OCI-LY1 (cell line): Measurements from ENCODE around the gene GPATCH8.

Source experiments
- H2AFZ ChIP-seq: fragments of 200-600 bp; sonication (generic), shearing (Covaris generic); 2 replicates; pipeline ENCODE4 v1.6.0; 2014; ENCODE audit warnings: antibody characterized with exemption, mild to moderate bottlenecking, low read length
- H3F3A ChIP-seq: fragments of 200-600 bp; sonication (generic), shearing (Covaris generic); 2 replicates; pipeline ENCODE4 v1.6.0; 2014; ENCODE audit warnings: mild to moderate bottlenecking, antibody characterized with exemption, low read length, moderate library complexity; ENCODE audit not compliant: insufficient read depth
- H3K27ac ChIP-seq: fragments of 200-600 bp; sonication (generic); 2 replicates; pipeline ENCODE4 v1.5.1; 2014; ENCODE audit warnings: low read length, mixed run types, mild to moderate bottlenecking, low read depth; ENCODE audit not compliant: poor library complexity, severe bottlenecking
- H3K27me3 ChIP-seq: fragments of 200-600 bp; sonication (generic); 2 replicates; pipeline ENCODE4 v1.6.0; 2014; ENCODE audit warnings: antibody characterized with exemption, mild to moderate bottlenecking, low read length, moderate library complexity; ENCODE audit not compliant: insufficient read depth
- H3K36me3 ChIP-seq: fragments of 200-600 bp; sonication (generic); 2 replicates; pipeline ENCODE4 v1.6.1; 2014; ENCODE audit warnings: mild to moderate bottlenecking, antibody characterized with exemption, low read length, moderate library complexity, mixed read lengths; ENCODE audit not compliant: insufficient read depth
- H3K4me1 ChIP-seq: fragments of 200-600 bp; sonication (generic); 2 replicates; pipeline ENCODE4 v1.5.1; 2014; ENCODE audit warnings: mild to moderate bottlenecking, low read length, moderate library complexity; ENCODE audit not compliant: insufficient read depth, severe bottlenecking
- H3K4me2 ChIP-seq: fragments of 200-600 bp; sonication (generic), shearing (Covaris generic); 2 replicates; pipeline ENCODE4 v1.6.1; 2014; ENCODE audit warnings: low read length
- H3K4me3 ChIP-seq: fragments of 200-600 bp; sonication (generic); 2 replicates; pipeline ENCODE4 v1.5.1; 2014; ENCODE audit warnings: low read length, low read depth, mild to moderate bottlenecking, mixed read lengths; ENCODE audit not compliant: poor library complexity, severe bottlenecking
- H3K79me2 ChIP-seq: fragments of 200-600 bp; shearing (Covaris generic); 2 replicates; pipeline ENCODE4 v1.6.1; 2016; ENCODE audit warnings: mixed run types, low read length, mixed read lengths; ENCODE audit not compliant: insufficient read depth
- H3K9ac ChIP-seq: fragments of 200-600 bp; sonication (generic), shearing (Covaris generic); 2 replicates; pipeline ENCODE4 v1.6.1; 2014; ENCODE audit warnings: mild to moderate bottlenecking, low read length, mixed read lengths
- H3K9me2 ChIP-seq: fragments of 200-600 bp; sonication (generic), shearing (Covaris generic); 2 replicates; pipeline ENCODE4 v1.6.1; 2014; ENCODE audit warnings: low read depth, mild to moderate bottlenecking, low read length, mixed read lengths
- H3K9me3 ChIP-seq: fragments of 200-600 bp; shearing (Covaris generic); 2 replicates; pipeline ENCODE4 v1.6.1; 2014; ENCODE audit warnings: low read length, mixed read lengths
- H4K20me1 ChIP-seq: fragments of 200-600 bp; sonication (generic), shearing (Covaris generic); 2 replicates; pipeline ENCODE4 v1.6.0; 2016; ENCODE audit warnings: mild to moderate bottlenecking, low read length; ENCODE audit not compliant: insufficient read depth
- CTCF ChIP-seq: fragments of 200-600 bp; sonication (generic), shearing (Covaris generic); IDR thresholded peaks from 2 replicates; pipeline ENCODE4 v1.5.1; 2017; ENCODE audit warnings: mild to moderate bottlenecking, antibody characterized with exemption, low read length, moderate library complexity, mixed read lengths
- EZH2 ChIP-seq: fragments of 200-600 bp; sonication (generic), shearing (Covaris generic); IDR thresholded peaks from 2 replicates; pipeline ENCODE4 v1.8.0; 2017; ENCODE audit warnings: borderline replicate concordance, mixed run types, mild to moderate bottlenecking, antibody characterized with exemption, low read length, moderate library complexity, mixed read lengths

GPATCH8 gene

GRCh38 chr17:44348234-44348987 is 154.8 kb downstream of the GPATCH8 start:
- no peaks in the 10 kb centered on the region for H3F3A ChIP-seq
- no peaks in the 10 kb centered on the region for H3K9me3 ChIP-seq
- no peak overlapping the region for H2AFZ ChIP-seq
- H3K9ac ChIP-seq, result no peak overlapping the region
- H4K20me1 ChIP-seq, result no peaks in the 10 kb centered on the region
- TF ChIP-seq EZH2, result no peak
- no peak for TF ChIP-seq CTCF
- no peaks in the 10 kb centered on the region for H3K36me3 ChIP-seq
- no peak overlapping the region for H3K4me3 ChIP-seq
- no peaks in the 10 kb centered on the region for H3K27me3 ChIP-seq
- peaks cover 39% of the 10 kb centered on the region for H3K4me1 ChIP-seq
- H3K4me2 ChIP-seq, result no peak overlapping the region
- no peak overlapping the region for H3K27ac ChIP-seq
- H3K9me2 ChIP-seq, result no peaks in the 10 kb centered on the region
- H3K79me2 ChIP-seq, result no peaks in the 10 kb centered on the region
